Measurements from ENCODE around the gene CD83.

CD83 gene

DNA sequence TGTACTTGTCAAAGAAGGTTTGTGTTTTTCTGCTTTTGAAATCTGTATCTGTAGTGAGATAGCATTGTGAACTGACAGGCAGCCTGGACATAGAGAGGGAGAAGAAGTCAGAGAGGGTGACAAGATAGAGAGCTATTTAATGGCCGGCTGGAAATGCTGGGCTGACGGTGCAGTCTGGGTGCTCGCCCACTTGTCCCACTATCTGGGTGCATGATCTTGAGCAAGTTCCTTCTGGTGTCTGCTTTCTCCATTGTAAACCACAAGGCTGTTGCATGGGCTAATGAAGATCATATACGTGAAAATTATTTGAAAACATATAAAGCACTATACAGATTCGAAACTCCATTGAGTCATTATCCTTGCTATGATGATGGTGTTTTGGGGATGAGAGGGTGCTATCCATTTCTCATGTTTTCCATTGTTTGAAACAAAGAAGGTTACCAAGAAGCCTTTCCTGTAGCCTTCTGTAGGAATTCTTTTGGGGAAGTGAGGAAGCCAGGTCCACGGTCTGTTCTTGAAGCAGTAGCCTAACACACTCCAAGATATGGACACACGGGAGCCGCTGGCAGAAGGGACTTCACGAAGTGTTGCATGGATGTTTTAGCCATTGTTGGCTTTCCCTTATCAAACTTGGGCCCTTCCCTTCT lies 18.4 kb downstream of the CD83 start:
- Histone ChIP-seq H3K36me3 (replicated peaks) (no peaks in the 10 kb centered on the region), H3K4me3 (ENCODE audit: low read depth, low read length) (no peak overlapping the region), H3K27me3 (replicated peaks) (no peaks in the 10 kb centered on the region), H3K27ac (no peak overlapping the region)
- DNase-seq: no peak
- in situ Hi-C loops (cut with HindIII; ENCODE audit: low pct_ligation_motif_present, low sequenced_read_pairs): no loop called here
- TF ChIP-seq, protein P1, sequence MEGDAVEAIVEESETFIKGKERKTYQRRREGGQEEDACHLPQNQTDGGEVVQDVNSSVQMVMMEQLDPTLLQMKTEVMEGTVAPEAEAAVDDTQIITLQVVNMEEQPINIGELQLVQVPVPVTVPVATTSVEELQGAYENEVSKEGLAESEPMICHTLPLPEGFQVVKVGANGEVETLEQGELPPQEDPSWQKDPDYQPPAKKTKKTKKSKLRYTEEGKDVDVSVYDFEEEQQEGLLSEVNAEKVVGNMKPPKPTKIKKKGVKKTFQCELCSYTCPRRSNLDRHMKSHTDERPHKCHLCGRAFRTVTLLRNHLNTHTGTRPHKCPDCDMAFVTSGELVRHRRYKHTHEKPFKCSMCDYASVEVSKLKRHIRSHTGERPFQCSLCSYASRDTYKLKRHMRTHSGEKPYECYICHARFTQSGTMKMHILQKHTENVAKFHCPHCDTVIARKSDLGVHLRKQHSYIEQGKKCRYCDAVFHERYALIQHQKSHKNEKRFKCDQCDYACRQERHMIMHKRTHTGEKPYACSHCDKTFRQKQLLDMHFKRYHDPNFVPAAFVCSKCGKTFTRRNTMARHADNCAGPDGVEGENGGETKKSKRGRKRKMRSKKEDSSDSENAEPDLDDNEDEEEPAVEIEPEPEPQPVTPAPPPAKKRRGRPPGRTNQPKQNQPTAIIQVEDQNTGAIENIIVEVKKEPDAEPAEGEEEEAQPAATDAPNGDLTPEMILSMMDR (IDR thresholded peaks at IDR 0.05; ENCODE audit: low read depth, low read length, missing control alignments): no peak

DNA sequence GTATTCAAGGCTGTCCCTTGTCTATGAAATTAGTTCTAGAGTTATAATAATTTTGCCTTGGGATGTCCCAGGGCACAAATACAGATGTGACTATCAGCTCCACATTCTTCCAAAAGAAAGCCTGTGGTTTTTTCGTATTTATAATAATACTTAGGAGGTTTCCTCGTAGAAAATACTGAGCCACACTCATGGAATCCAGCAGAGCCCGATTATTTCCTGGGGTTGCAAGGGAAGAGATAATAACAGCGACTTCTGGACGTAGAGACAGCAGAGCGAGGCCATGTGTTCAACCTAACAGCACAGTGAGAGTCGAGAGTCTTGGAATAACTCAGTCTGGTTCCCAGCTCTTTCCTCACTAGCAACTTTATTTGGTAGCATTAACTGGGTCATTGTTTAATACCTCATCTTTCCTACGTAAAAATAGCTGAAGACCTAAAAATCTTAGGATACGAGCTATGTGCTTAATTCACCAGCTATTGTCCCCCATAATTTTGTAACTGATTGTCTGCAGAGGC lies 21.2 kb downstream of the CD83 start:
- in situ Hi-C loops (cut with HindIII; ENCODE audit: low pct_ligation_motif_present, low sequenced_read_pairs): no loop called here

DNA sequence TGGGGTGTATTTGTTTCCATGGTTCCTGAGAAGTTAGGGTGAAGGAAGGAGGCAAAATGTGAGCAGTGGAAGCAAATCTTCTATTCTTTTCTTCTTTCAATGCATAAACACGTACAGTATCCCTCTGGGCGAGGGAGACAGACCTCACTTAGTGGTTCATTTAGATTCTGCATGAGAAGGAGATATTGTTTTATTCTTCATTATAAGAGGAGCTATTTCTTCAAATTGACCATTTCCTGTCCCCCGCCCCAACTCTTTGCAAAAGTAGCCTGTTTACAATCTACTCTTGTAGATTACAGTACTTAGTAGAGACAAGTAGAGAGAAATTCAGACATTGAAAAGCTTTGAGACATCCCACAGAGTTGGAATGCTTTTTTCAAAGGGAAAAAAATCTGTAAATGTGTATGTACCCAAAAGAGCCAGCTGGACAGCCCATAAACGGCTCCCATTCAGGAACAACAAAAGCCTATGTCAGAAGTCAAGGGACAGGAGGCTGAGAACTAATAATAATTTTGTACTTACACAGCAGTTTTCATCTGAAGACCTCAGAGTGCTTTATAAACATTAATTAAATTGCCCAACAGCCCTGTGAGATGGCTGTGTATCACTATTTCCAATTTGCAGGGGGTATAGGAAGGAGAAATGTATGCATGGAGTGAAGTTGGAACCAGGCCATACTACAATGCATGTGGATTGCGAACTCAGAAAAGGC lies 23.9 kb downstream of the CD83 start:
- Histone ChIP-seq H3K4me3 (ENCODE audit: low read depth, low read length) (no peak overlapping the region), H3K27ac (no peak overlapping the region), H3K36me3 (replicated peaks) (no peaks in the 10 kb centered on the region), H3K27me3 (replicated peaks) (no peaks in the 10 kb centered on the region)
- DNase-seq: no peak
- in situ Hi-C loops (cut with HindIII; ENCODE audit: low pct_ligation_motif_present, low sequenced_read_pairs): no loop called here
- TF ChIP-seq, protein P1 (IDR thresholded peaks at IDR 0.05; ENCODE audit: low read depth, low read length, missing control alignments): no peak

More for the DNA sequence above, 21.2 kb downstream of the CD83 start:
- Histone ChIP-seq H3K27me3 (replicated peaks) (no peaks in the 10 kb centered on the region), H3K36me3 (replicated peaks) (no peaks in the 10 kb centered on the region), H3K27ac (no peak overlapping the region), H3K4me3 (ENCODE audit: low read depth, low read length) (no peak overlapping the region)
- TF ChIP-seq, protein P1 (IDR thresholded peaks at IDR 0.05; ENCODE audit: low read depth, low read length, missing control alignments): no peak
- no peak for DNase-seq

DNA sequence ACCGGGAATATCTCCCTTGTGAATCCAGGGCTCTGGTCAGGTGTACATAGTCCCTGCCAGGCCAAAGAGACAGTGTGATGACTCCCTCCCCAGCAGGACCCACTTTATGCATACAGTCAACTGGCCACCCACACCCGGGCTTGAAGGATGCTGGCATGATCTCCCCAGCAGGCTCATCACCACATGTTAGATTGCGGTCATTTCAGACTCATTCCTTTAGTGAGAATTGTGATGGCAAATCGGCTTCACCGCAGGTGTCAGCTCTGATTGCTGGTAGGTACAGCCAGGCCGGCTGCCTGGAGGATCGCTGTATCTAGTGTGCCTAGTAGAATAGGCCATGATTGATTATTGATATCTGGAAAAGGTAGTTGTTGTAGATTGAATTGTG lies 24.5 kb downstream of the CD83 start:
- in situ Hi-C loops (cut with HindIII; ENCODE audit: low pct_ligation_motif_present, low sequenced_read_pairs): no loop called here
- no peak for DNase-seq
- no peaks in the 10 kb centered on the region for H3K36me3 ChIP-seq (replicated peaks)
- no peak overlapping the region for H3K4me3 ChIP-seq (ENCODE audit: low read depth, low read length)
- H3K27ac ChIP-seq: no peak overlapping the region
- H3K27me3 ChIP-seq (replicated peaks): no peaks in the 10 kb centered on the region
- TF ChIP-seq, protein P1 (IDR thresholded peaks at IDR 0.05; ENCODE audit: low read depth, low read length, missing control alignments): no peak

DNA sequence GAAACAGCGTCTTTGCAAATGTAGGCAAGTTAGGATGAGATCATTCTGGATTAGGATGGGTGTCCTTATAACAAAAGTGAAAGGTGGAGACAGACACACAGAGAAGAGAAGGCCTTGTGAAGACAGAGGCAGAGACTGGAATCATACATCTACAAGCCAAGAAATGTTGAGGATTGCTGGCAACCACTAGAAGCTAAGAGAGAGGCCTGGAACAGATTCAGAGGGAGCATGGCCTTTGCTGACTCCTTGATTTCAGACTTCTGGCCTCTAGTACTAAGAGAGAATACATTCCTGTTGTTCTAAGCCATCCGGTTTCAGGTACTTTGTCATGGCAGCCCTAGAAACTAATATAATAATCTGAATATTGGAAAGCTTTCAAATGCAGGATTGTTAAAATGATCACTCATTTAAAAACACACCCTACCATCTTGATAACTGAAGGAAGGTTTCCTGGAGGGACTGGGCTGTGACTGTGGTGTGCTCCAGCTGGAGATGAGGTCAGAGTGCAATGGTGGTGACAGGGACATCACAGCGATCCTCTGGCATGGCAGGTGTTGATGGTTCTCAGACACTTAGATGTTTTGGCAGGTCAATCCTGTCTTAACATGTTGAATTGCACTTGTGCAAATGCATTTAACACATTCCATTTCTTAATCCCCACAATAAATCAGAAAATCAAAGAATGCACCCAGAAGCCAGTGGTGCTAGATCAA lies 25.1 kb downstream of the CD83 start:
- TF ChIP-seq, protein P1 (IDR thresholded peaks at IDR 0.05; ENCODE audit: low read depth, low read length, missing control alignments): no peak
- no peak for DNase-seq
- Histone ChIP-seq H3K4me3 (ENCODE audit: low read depth, low read length) (no peak overlapping the region), H3K36me3 (replicated peaks) (no peaks in the 10 kb centered on the region), H3K27me3 (replicated peaks) (no peaks in the 10 kb centered on the region), H3K27ac (no peak overlapping the region)
- in situ Hi-C loops (cut with HindIII; ENCODE audit: low pct_ligation_motif_present, low sequenced_read_pairs): no loop called here

Data from brain microvascular endothelial cell (primary cell).